SW480 (cell line): Measurements from ENCODE around the gene CCDC47.
A peak's percentile ranks its signal among the peaks of the same experiment; 100 is the strongest.
"Not testable (repeated sequence)": the region's sequence is repeated elsewhere in the genome, so short reads cannot be mapped to it uniquely, and the experiment has no call there.

Experiments
- DNase-seq: peaks from one replicate; pipeline ENCODE4 v3.0.0-alpha.2; 2016; ENCODE audit warnings: low spot score

The CCDC47 gene

GRCh38 chr17:63773272-63774140, at the start of gene CCDC47:
TSS of gene CCDC47 (minus strand) at chr17:63773597. CDS start at chr17:63766175, 7,422 bp downstream.
- DNase-seq, result peak; percentile 99

DNA sequence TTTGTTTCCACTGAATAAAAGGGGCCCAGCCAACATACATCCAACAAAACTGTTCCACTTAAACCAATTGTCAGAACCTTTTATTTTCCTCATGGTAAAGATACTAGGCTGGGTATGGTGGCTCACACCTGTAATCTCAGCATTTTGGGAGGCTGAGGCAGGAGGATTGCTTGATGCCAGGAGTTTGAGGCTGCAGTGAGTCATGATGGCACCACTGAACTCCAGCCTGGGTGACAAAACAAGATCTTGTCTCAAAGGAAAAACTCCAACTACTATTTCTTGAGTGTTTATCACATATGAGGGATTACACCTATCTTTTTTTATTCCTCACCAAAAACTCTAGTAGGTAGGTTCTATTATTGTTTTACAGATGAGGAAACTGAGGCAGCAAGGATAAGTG, 49.1 kb upstream of the CCDC47 start:
- DNase-seq, result no peak

- no peak for DNase-seq
Observed at GRCh38 chr17:63821804-63822203, 48.4 kb upstream of the CCDC47 start.

- DNase-seq, result no peak
Observed at GRCh38 chr17:63820963-63821561, 47.7 kb upstream of the CCDC47 start.

- DNase-seq, result no peak
Observed at GRCh38 chr17:63819585-63820537, 46.5 kb upstream of the CCDC47 start.

GRCh38 chr17:63819131-63819530, 45.7 kb upstream of the CCDC47 start:
- DNase-seq, result no peak

GRCh38 chr17:63817736-63818385, 44.5 kb upstream of the CCDC47 start:
- DNase-seq, result no peak

DNA sequence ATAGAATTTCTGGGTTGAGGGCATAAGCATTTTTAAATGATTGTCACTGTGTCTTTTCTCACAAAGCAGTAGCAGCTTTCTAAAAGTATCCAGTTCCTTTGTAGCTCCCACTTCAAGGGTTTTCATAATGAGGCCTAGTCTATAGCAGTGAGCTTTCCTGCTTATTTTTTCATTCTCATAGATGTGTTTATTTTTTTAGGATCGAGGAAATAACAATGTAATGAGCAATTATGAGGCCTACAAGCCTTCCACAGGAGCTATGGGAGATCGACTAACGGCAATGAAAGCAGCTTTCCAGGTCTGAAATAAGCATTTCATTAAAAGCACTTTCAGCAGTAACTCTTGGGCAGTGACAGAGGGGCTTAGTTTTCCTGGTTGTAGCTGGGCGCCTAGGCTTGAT, 43.3 kb upstream of the CCDC47 start:
- DNase-seq, result no peak

DNA sequence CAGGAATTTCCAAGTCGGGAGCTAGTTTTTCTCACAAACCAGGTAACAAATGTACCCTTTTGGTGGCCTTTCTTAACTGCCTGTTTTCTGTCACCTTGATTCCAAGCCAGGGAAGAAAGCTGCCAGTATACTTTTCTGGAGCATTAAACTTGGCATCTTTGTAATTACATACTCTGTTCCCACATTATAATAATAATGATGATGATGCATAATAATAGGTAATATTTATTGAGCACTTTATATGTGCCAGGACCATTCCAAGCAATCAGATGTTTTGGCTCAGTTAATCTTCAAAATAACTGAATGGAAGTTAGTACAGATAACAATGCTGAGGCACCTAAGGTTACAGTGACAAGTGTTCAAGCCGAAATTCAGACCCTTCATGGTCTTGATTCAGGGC, 42.7 kb upstream of the CCDC47 start:
- DNase-seq, result no peak

- no peak for DNase-seq
Observed at GRCh38 chr17:63809970-63810369, 36.6 kb upstream of the CCDC47 start.

DNA sequence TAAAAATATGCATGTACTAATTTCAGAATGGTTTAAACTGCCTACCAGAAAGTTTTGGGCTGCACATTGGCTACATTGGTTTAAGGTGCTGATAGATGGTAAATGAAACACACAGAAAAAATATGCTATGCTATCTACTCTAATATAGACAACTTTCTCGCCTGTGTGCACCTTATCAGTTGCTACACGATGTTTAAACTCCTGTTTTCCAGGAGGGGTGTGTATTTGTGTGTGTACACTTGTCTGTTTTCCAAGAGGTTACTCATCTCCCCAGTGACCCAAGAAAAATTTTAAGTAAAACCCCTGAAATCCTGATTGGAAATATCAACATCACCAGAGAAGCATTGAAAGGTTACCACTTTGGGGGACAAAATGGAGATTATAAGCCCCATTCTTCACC, 32.2 kb upstream of the CCDC47 start:
- DNase-seq, result no peak

- no peak for DNase-seq
Observed at GRCh38 chr17:63804328-63804727, 30.9 kb upstream of the CCDC47 start.

DNA sequence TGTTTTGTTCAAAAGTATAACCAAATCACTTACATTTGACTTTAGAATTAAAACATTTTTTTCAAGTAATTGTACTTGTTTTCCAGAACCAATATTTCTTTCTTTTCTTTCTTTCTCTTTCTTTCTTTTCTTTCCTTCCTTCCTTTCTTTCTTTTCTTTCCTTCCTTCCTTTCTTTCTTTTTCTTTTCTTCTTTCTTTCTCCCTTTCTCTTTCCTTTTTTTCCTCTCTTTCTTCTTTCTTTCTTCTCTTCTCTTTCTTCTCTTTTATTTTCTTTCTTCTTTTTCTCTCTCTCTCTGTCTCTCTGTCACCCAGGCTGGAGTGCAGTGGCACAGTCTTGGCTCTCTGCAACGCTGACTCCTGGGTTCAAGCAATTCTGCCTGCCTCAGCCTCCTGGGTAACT, 27.4 kb upstream of the CCDC47 start:
- no peak for DNase-seq

DNA sequence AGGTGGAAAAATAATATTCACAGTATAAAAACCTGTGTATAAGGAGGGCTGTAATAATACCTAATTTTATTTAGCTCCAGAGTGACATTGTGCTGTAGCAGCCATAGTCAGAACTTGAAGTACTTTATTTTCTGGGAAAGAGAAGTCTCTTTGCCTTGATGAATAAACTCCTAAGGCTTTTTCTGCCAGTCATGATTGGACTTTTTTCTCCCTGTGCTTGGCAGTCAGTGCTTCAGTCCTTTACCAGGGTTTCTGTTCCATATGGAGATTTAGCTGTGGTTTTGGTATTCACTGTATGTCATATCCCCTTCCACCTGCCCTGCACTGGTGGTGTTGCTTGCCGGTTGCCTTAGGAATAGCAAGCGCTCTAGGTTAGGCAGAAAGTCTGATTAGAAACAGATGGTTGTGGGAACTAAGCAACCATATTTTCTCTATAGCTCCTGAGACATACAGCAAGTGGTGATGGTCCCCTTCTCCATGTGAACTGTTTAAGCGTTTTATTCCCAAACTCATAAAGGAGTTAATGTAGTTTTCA, 25.2 kb upstream of the CCDC47 start:
- DNase-seq, result no peak

DNA sequence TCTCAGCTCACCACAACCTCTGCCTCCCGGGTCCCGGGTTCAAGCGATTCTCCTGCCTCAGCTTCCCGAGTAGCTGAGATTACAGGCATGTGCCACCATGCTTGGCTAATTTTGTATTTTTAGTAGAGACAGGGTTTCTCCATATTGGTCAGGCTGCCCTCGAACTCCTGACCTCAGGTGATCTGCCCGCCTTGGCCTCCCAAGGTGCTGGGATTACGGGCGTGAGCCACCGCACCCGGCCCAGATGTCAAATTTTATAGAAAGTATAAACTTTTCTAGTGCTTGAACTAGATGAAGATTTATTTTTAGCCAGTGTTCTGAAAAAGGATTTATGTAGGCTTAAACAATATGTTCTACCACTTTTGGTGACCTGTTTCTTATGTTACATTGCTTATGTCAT, 23.0 kb upstream of the CCDC47 start:
- DNase-seq, result not testable (repeated sequence)

- DNase-seq, result no peak
Observed at GRCh38 chr17:63792055-63792729, 18.8 kb upstream of the CCDC47 start.

GRCh38 chr17:63790057-63790456, 16.7 kb upstream of the CCDC47 start:
- no peak for DNase-seq

DNA sequence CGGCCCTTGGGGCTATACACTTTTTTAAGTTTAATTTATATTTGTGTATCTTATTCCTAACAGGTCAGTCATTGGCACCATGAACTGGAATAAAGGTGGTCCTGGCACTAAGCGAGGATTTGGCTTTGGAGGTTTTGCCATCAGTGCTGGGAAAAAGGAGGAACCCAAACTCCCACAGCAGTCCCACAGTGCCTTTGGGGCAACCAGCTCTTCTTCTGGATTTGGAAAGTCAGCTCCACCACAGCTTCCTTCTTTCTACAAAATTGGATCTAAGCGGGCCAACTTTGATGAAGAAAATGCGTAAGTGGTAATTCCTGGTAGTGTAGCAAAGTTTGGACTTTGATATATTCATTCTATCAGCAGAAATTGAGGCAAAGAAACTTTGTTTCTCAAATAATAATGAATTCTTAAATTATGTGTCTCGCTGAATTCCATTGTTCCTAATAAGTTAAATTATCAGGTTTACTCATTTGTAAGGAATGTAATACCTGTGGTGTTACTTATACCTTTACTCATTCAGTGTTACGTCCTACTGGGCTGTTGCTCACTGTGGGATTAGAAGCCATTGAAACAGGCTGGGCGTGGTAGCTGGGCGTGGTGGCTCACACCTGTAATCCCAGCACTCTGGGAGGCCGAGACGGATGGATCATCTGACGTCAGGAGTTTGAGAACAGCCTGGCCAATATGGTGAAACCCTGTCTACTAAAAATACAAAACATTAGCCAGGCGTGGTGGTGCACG, 13.7 kb upstream of the CCDC47 start:
- DNase-seq, result no peak

DNA sequence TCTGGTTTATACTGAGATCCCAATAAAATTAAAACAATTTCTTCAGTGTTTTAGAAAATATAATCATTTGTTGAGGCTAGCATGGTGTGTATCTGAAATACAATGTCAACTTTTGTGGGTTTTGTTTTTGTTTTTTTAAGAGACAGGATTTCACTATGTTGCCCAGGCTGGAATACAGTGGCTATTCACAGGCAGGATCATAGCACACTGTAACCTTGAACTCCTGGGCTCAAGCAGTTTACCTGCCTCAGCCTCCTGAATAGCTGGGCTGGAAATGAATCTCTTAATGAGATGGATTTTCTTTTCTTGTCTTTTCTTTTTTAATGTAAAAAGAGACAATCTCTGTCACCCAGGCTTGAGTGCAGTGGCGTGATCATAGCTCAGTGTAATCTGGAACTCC, 12.7 kb upstream of the CCDC47 start:
- no peak for DNase-seq

DNA sequence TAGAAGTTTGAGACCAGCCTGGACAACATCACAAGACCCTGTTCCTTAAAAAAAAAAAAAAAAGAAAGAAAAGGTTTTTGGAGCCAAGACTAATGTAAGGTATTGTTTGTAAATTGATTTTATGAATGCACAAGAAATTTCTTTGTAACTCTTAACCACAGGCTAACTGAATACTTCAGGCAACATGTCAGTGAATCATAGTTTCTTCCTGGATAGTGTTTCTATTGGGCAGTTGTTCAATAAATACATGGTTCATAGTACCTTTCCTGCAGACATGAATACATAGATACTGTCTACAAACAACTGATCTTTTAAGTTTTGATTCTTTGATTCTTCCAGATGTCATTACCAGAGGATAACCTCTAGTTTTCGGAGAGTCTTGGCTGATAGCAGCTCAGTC, 12.2 kb upstream of the CCDC47 start:
- DNase-seq, result no peak
